Muscle layer of colon (tissue), 2 donors: ENCODE results near the gene CYS1.
A peak's percentile ranks its signal among the peaks of the same experiment; 100 is the strongest.

Source experiments
- H3K27ac ChIP-seq: one replicate; pipeline ENCODE4 v1.7.0; 2013; ENCODE audit warnings: low read depth, mild to moderate bottlenecking, low read length, moderate library complexity
- H3K27me3 ChIP-seq, 2 donors: one replicate each; pipeline ENCODE4 v1.7.0; 2013; ENCODE audit warnings: low read length in 2 of 2, mild to moderate bottlenecking in 2 of 2; ENCODE audit not compliant: insufficient read depth in 2 of 2, control insufficient read depth in 1 of 2
- H3K36me3 ChIP-seq: one replicate; pipeline ENCODE4 v1.7.0; 2013; ENCODE audit warnings: mild to moderate bottlenecking, low read length; ENCODE audit not compliant: insufficient read depth
- H3K4me1 ChIP-seq: one replicate; pipeline ENCODE4 v1.7.0; 2013; ENCODE audit warnings: mild to moderate bottlenecking, low read length; ENCODE audit not compliant: insufficient read depth
- H3K4me3 ChIP-seq, 2 donors: one replicate each; pipeline ENCODE4 v1.7.0; 2013; ENCODE audit warnings: low read length in 2 of 2, low read depth in 1 of 2, mild to moderate bottlenecking in 1 of 2, moderate library complexity in 1 of 2
- H3K9ac ChIP-seq: one replicate; pipeline ENCODE4 v1.7.0; 2013; ENCODE audit warnings: low read length
- H3K9me3 ChIP-seq: one replicate; pipeline ENCODE4 v1.7.0; 2013; ENCODE audit warnings: mild to moderate bottlenecking, low read length
- donor health status: abdominal sarcoma.
- donor health status: Adenocarcinoma of cecum.

The CYS1 gene

GRCh38 chr2:10079870-10080535 is at the start of gene CYS1:
CYS1 (minus strand) TSS chr2:10080411; CDS start chr2:10080223, 188 bp downstream.
- H3K4me3 ChIP-seq: peak within 1 kb of the TSS; percentile 51 to 63
- H3K9ac ChIP-seq: peak within 1 kb of the TSS; percentile 45
- H3K36me3 ChIP-seq: no peaks in the 10 kb centered on the region
- H3K4me1 ChIP-seq: peaks cover 28% of the 10 kb centered on the region
- H3K27me3 ChIP-seq: peaks cover 6 to 16% of the 10 kb centered on the region in 2 donors
- H3K27ac ChIP-seq: peak within 1 kb of the TSS; percentile 87
- H3K9me3 ChIP-seq: no peaks in the 10 kb centered on the region

- Histone ChIP-seq H3K36me3 (no peaks in the 10 kb centered on the region), H3K9me3 (no peaks in the 10 kb centered on the region), H3K27ac (no peak overlapping the region), H3K9ac (no peak overlapping the region), H3K4me1 (no peaks in the 10 kb centered on the region), H3K27me3 (no peaks in the 10 kb centered on the region), H3K4me3 (no peak overlapping the region)
Measured at GRCh38 chr2:10129490-10129889, 49.3 kb upstream of the CYS1 start.

- Histone ChIP-seq H3K4me3 (no peak overlapping the region), H3K36me3 (no peaks in the 10 kb centered on the region), H3K27ac (no peak overlapping the region), H3K9ac (no peak overlapping the region), H3K9me3 (no peaks in the 10 kb centered on the region), H3K27me3 (peaks cover 3 to 8% of the 10 kb centered on the region in 2 donors), H3K4me1 (no peaks in the 10 kb centered on the region)
Measured at GRCh38 chr2:10128420-10128819, 48.2 kb upstream of the CYS1 start.

GRCh38 chr2:10126632-10127026 is 46.4 kb upstream of the CYS1 start:
- Histone ChIP-seq H3K4me3 (no peak overlapping the region), H3K36me3 (no peaks in the 10 kb centered on the region), H3K9me3 (no peaks in the 10 kb centered on the region), H3K9ac (no peak overlapping the region), H3K27me3 (peaks cover 7 to 17% of the 10 kb centered on the region in 2 donors), H3K4me1 (peaks cover 5% of the 10 kb centered on the region), H3K27ac (no peak overlapping the region)

GRCh38 chr2:10125842-10126631 is 45.8 kb upstream of the CYS1 start:
- Histone ChIP-seq H3K36me3 (no peaks in the 10 kb centered on the region), H3K4me1 (peaks cover 11% of the 10 kb centered on the region), H3K4me3 (no peak overlapping the region), H3K27ac (no peak overlapping the region), H3K27me3 (peaks cover 7 to 17% of the 10 kb centered on the region in 2 donors), H3K9me3 (no peaks in the 10 kb centered on the region), H3K9ac (no peak overlapping the region)

- H3K9me3 ChIP-seq: no peaks in the 10 kb centered on the region
- no peak overlapping the region for H3K4me3 ChIP-seq
- peaks cover 7 to 17% of the 10 kb centered on the region in 2 donors for H3K27me3 ChIP-seq
- H3K27ac ChIP-seq: no peak overlapping the region
- peaks cover 15% of the 10 kb centered on the region for H3K4me1 ChIP-seq
- H3K9ac ChIP-seq: no peak overlapping the region
- no peaks in the 10 kb centered on the region for H3K36me3 ChIP-seq
Measured at GRCh38 chr2:10124538-10125045, 44.4 kb upstream of the CYS1 start.

GRCh38 chr2:10123281-10123680 is 43.1 kb upstream of the CYS1 start:
- Histone ChIP-seq H3K4me3 (no peak overlapping the region), H3K36me3 (no peaks in the 10 kb centered on the region), H3K9me3 (no peaks in the 10 kb centered on the region), H3K27ac (no peak overlapping the region), H3K27me3 (peaks cover 7 to 17% of the 10 kb centered on the region in 2 donors), H3K9ac (no peak overlapping the region), H3K4me1 (peaks cover 15% of the 10 kb centered on the region)

- Histone ChIP-seq H3K27ac (no peak within 1 kb of the TSS), H3K9me3 (no peaks in the 10 kb centered on the region), H3K27me3 (peaks cover 7 to 17% of the 10 kb centered on the region in 2 donors), H3K9ac (no peak within 1 kb of the TSS), H3K4me1 (peaks cover 15% of the 10 kb centered on the region), H3K36me3 (no peaks in the 10 kb centered on the region), H3K4me3 (peak within 1 kb of the TSS; percentile 45 to 80)
Measured at GRCh38 chr2:10122500-10123280, 42.5 kb upstream of the CYS1 start, which contains the start of gene RRM2. RRM2 (plus strand) TSS chr2:10122739; CDS start chr2:10122799, 60 bp downstream.

GRCh38 chr2:10120877-10121574 is 40.8 kb upstream of the CYS1 start:
- peak overlapping the region; percentile 24 to 52 for H3K4me3 ChIP-seq
- no peak overlapping the region for H3K9ac ChIP-seq
- H3K9me3 ChIP-seq: no peaks in the 10 kb centered on the region
- peak overlapping the region; percentile 45 for H3K27ac ChIP-seq
- H3K27me3 ChIP-seq: peaks cover 7 to 17% of the 10 kb centered on the region in 2 donors
- H3K36me3 ChIP-seq: no peaks in the 10 kb centered on the region
- H3K4me1 ChIP-seq: peaks cover 15% of the 10 kb centered on the region

- Histone ChIP-seq H3K9me3 (no peaks in the 10 kb centered on the region), H3K27ac (peak overlapping the region; percentile 45), H3K9ac (no peak overlapping the region), H3K36me3 (no peaks in the 10 kb centered on the region), H3K4me3 (peak overlapping the region; percentile 24 to 52), H3K4me1 (peaks cover 15% of the 10 kb centered on the region), H3K27me3 (peaks cover 7 to 17% of the 10 kb centered on the region in 2 donors)
Measured at GRCh38 chr2:10120158-10120876, 40.1 kb upstream of the CYS1 start.
